HG03571 (cell line): Measurements from ENCODE around the gene ASPHD2.
"Not testable (repeated sequence)": the region's sequence is repeated elsewhere in the genome, so short reads cannot be mapped to it uniquely, and the experiment has no call there.

Source experiments
- ATAC-seq: cut with Tn5 transposase; IDR thresholded peaks from one replicate; pipeline ENCODE4 v1.9.1; 2021; ENCODE audit not compliant: unreplicated experiment

Gene ASPHD2

DNA sequence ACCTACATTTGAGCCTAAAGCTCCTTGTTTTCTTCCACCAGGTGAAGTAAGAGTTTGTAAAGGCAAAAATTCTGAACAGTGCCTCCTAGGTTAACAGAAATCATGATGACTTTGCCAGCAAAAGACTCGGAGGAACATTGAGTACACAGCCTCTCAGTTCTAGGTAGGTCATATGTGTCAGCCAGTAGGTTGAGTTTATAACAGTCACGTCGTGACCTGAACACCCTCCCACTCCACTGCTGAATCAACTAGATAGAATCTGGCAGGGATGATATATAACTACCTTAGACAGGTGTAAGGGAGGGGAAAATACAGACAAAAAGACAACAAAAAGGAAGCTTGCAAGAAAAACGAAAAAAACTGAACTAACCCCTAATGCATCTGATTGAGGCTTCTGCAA lies 12.8 kb upstream of the ASPHD2 start:
- ATAC-seq, result no peak

DNA sequence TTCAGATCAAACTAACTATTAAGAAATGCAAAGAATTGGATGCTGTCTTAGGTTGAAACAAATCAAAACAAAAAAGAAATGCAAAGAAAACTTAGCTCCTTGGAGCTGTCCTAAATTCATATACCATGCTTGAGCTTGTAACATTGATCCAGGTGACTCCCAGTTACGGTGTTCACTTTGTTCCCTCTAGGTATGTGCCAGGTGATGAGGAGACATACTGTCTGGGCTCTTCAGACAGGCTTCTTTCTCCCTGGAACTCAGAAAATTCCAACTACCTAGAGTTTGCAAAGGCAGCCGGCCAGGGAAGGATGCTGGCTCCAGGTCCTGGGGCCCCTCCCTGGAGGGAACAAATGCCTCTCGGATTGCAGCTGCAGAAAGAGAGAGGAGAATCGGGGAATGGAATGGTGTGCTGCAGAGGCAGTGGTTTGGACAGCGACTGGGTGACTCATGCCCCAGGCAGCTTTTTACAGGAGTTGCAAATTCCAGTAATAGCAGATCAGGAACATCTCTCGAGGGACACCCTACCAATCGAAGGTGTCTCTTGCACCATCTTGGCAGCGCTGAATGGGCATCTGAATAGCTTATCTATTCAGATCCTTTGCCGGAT lies 12.3 kb upstream of the ASPHD2 start:
- no peak for ATAC-seq

DNA sequence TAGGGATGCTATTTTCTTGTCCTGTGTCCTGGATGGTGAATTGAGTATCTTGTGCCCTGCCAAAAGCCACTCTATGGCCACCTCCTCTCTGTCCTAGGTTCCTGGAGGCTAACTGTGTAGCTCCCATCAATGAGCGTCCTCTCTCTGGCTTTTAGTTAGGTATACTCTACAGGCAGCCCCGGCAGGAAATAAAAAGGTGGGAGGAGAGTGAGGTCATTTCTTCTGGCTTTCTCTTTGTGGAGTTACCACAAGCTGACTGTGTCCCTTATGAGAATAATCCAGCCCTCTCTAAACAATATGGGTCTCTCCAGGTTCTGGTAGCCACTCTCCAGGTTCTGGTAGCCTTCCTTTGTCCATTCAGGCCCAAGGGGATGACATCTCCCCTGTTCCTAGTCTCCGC lies 11.7 kb upstream of the ASPHD2 start:
- no peak for ATAC-seq

DNA sequence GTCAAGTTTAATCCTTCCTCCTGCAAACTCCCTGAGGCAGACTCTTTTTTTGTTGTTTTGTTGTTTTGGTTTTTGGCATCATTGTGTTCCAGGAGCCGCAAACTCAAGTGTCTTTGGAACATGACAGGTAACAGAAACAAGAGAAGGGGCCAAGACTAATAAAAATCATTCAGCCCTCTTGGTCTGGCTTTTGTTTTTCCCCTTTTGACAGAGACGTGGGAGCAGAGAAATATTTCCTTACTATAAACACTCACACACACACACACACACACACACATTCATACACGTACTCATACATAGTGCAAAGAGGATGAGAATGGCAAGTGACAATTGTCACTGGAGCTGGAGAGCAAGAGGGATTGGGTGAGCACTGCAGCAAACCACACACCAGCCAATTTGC lies 10.4 kb upstream of the ASPHD2 start:
- no peak for ATAC-seq

DNA sequence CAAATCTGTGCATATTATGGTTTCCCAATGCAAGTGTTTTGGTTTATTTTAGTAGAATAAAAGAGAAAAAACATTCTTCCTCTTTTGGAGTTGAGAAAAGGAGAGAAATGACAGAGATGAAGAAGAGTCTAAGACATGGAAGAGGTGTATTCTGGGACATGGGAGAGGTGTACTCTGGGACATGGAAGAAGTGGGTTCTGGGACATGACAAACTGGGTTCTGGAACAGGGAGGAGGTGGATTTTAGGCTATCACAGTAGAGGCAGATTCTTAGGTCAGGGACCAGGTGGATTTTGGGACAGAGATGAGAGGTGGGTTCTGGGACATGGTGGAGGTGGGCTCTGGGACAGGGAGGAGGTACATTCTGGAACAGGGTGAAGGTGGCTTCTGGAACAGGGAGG lies 2.1 kb upstream of the ASPHD2 start:
- no peak for ATAC-seq

DNA sequence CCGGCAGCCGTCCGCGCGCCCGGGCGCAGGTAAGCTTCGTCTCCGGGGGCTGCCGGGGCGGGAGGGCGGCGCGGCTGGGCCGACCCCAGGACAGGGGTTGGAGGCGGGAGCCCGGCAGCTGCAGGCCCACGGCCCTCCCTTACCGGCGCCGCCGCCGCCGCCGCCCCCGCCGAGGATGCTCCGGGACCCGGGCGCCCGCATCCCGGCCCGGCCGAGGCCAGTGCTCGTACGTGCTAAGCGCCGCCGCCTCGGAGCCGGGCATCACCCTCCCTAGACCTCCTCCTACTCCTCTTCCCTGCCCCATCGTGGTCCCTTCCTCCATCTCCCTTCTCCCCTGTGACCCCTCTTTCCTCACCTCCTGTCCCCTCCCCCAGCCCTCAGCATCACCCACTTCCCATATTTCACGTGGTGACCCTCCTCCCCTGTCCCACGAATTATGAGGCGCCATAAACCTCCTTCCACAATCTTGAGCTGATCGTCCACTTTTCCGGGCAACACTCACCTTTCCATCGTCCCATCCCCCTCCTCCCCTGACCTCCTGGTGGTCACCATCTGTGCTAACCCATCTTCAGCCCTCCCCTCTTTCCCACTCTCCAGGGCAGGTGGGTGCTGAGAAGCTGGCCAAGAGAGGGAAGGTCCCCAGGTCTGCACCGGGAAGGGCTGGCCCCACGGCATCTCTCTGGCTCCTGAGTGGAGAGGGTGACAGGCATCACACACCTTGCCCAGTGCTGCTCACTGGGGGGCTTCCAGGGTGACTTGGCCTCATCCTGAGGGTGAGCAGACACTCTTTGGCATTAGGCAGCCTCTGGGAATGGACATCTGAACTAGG lies 612 bp downstream of the ASPHD2 start:
- ATAC-seq, result peak; percentile 1

DNA sequence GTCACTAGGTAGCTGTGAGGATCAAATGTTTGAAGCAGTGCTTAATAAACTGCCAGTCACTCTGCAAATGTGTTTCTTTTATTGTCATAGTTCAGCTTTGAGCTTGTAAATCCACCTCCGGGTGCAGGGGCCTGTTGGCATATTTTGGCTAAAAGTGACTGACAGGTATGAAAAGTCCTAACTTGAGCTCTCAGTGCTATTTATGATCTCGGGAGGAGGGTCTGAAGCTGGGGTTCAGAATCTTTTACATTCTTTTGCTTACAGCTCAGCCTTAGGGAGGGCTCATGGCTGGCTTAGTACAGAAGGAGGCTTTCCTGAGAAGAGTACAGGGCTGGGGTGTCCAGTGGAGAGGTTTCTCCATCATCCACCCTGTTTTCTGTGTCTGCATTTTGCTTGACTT lies 1.5 kb downstream of the ASPHD2 start:
- no peak for ATAC-seq

DNA sequence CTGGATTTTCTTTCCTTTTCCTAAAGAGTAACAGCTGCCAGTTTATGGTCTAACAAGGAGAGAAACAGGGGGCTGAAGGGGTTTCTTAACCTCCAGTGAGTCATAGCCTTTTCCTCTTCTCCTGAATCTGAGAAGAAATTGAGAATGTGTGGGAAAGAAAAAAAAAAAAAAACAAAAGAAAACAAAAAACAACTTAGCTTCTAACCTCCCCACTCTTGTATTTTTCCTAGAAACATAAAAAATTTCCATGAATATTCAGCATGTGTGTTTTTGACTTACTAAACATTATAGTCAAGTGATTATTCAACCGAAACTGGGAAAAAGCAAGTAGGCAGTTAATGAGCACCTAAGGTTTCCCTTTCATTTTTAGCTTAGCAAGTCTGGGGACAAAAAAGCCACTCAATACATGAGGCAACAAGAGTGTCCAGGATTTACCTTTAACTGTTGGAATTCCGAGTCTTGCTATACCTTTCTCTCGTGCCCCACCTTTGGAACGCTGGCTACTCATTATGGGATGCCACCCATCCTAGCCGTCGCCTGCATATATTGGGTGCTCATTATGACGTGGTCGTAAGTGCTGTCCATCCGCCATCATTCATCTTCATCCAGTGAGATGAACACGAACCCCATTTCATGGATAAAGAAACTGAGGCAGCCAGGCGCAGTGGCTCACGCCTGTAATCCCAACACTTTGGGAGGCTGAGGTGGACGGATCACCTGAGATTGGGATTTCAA lies 2.4 kb downstream of the ASPHD2 start:
- no peak for ATAC-seq

DNA sequence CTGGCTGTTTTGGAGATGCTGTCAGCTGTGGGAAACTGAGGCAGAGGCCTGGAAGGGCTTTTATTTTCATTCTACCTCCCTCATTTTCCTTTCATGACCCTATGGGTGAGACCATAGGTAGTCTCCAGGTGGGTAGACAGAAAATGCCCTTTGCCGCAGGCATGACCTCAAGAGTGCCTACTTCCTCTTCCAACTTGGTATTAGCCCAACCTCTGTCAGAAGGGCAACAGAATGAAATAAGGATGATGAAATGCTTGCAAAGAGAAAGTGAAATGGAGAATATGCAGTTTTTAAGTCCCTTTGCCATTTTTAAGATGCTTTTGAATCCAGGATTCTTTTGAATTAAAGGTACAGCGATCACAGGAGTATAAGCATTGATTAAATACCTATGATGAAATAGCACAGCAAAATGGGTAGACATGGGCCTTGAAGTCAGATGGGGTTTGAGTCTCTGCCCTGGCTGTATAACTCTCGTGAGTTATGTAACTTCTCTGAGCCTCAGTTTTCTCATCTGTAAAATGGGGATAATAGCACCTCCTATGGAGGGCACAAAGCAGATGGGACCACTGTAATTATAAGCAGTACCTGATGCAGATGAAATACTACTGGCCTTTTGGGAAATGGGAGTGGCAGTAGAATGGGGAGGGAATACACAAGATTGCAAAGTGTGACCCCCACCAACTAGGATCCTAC lies 3.7 kb downstream of the ASPHD2 start:
- no peak for ATAC-seq

DNA sequence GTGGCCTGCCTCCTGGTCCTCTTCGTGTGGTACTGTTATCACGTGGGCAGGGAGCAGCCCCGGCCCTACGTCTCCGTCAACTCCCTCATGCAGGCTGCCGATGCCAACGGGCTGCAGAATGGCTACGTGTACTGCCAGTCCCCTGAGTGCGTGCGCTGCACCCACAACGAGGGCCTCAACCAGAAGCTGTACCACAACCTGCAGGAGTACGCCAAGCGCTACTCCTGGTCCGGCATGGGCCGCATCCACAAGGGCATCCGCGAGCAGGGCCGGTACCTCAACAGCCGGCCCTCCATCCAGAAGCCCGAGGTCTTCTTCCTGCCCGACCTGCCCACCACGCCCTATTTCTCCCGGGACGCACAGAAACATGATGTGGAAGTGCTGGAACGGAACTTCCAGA lies 4.7 kb downstream of the ASPHD2 start:
- no peak for ATAC-seq

DNA sequence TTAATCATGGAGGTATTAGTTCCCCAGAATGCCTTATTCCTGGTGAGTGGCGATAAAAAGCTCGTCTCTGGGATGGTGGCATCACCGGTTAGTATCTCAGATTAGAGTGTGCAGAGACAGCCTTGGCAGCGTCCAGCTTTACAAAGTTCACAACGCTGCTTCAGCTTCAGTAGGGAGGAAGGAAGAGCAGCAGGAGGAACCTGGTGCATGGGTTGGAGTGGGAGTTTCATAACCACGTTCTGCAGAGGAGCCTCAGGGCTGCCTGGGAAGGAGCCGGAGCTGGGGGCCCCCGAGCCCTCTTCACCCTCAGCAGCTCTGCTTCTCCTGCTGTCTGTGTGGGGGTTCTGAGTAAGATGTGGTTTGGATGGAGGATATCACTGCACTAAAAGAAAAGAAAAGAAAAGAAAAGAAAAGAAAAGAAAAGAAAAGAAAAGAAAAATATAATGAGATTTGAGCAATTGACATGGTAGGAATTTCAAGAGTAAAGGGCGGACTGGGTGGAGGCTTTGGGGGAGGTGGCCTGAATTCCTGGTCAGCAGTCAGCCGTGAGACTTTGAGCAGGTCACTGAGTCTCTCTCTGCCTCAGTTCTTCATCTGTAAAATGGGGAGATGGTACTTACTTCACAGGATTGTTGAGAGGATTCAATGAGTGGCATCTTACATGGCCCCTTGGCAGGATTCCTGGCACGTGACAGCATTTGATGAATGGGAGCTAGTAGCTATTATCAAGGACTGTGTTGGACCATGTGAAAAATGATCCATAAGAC lies 6.5 kb downstream of the ASPHD2 start:
- no peak for ATAC-seq

DNA sequence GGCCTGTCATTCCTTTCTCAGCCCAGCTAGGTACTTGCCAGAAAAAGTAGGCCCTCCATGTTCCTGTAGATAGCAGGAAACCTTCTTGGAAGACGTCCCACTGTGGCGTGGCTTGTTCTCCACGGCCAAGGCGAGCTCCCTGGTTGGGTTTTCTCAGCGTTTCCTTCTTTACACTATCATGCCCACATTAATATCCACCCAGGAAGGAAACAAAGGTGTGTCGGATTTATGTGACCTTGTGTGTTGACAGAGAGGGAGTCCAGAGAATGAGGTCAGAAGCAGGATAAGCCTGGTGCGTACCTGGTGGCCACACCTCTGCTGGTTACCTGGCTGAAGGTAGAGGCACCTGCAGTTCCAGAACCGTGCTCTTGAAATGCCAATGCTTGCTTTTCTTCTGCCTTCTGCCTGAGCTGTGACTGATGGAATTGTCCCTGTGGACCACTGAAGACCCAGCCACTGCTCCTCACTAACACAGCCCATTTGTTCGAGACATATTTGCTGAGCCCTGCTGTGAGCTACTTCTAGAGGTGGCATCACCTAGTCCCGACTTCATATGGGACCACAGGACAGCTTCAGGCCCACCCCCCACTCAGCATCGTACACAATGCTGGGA lies 7.9 kb downstream of the ASPHD2 start:
- ATAC-seq, result no peak

DNA sequence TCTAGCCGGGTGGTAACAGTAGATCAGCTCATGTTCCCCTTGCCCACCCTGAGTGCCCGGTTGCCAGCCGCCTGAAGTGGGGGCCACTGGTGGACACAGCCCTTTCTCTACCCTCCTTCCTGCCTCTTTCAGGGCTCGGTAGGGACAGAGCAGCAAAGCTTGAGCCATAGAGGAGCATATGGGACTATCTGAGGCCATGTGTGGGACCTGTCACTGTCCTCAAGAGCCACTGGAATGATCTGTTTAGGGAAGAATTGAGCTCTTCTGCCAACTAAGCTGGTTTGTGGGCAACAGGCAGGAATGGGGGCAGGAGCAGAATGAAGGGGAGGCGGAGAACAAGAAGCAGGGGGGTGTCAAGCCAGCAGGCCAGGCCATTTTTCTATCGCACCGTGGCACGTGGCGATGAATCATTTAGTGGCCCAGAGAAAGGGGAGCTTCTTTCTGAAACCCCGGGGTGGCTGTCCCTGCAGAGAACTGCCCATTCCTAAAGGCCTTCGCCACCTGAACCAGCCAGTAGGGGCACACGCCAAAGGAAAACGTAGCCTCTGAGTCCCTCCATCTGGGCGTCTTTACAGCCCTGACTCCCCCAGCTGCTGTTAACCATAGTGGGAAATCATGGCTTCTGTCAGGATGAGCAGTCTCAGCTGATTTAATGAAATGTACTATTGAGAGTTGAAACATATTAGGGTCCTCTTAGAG lies 8.8 kb downstream of the ASPHD2 start:
- ATAC-seq, result no peak

DNA sequence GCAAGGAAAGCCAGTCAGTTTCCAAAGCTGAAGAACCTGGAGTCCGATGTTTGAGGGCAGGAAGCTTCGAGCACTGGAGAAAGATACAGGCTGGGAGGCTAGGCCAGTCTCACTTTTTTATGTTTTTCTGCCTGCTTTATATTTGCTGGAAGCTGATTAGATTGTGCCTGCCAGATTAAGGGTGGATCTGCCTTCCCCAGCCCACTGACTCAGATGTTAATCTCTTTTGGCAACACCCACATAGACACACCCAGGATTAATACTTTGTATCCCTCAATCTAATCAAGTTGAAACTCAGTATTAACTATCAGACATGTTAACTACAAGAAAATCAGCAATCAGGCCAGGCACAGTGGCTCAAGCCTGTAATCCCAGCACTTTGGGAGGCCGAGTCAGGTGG lies 9.7 kb downstream of the ASPHD2 start:
- ATAC-seq, result not testable (repeated sequence)

DNA sequence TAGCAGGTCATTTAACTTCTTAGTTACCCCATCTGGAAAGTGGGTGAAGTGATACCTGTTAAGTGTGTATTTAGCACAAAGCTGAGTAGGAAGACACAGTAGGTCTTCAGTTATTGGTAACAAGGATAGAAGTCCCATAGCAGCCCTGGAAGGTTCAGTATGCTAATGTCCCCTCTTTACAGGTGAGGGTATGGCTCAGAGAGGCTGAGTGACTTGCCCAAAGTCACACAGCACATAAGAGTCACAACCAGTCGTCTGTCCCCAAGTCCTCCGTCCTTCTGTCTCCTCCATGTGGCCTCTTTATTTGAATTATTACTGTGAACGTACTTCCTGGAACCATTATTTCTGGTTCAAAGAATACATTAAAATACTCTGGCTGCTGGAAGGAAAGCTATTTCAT lies 10.5 kb downstream of the ASPHD2 start:
- no peak for ATAC-seq

DNA sequence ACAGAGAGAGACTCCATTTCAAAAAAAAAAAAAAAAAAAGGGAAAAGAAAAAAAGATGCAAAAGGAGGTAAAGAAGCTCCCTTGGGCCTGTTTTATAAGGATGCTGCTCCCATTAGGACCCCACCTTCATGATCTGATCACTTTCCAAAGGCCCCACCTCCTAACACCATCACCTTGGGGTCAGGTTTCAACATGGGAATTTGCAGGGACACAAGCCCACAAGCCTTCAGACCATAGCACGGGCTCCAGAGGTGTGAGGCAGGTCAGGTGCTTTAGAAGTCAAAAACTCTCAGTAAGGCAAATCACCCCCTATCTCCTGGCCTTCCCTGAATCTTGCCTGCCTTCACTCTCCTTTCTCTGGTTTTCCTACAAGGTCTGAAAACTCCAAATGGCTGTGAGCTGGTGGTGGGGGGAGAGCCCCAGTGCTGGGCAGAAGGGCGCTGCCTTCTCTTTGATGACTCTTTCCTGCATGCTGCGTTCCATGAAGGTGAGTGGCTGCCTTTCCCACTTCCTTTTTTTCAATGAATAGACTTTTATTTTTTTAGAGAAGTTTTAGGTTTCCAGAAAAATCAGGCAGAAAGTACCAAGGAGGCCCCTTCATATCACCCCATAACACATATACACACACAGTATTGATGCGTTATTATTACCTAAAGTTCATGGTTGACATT lies 13.2 kb downstream of the ASPHD2 start:
- ATAC-seq, result no peak

DNA sequence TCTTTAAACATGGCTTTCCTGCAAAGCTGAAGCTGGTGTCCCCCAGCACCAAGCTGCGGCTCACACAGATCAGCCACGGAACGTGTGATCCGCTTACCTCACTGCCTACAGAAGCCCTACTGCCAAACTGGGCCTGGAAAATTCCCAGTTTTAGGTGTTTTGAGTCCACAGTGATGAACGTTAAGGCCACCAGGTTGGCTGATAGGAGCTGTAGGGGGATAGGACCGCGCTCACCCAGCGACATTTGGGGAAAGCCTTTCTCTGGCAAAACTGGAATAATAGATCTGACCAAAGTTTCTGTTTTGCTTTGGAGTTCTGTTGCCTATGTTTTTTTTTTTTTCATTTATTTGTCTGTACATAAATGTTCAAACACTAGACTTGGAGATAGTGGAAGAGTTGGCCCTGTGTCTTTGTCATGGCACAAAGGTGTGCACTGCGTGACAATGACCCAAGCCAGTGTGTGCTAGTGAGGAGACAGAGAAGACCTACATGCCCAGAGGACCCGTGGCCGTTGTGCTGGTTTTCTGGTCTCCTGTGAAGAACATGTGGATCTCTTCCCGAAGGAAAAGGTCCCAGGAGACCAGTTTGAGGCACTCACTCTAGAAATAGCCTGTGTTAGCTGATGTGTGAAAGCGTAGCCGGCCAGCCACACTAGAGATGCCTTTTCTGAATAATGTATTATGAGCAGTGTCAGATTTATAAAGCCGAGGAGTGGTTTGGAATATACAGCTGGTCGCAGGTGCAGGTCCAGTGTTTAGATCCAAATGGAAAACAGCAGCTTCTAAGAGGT lies 15.0 kb downstream of the ASPHD2 start:
- no peak for ATAC-seq

DNA sequence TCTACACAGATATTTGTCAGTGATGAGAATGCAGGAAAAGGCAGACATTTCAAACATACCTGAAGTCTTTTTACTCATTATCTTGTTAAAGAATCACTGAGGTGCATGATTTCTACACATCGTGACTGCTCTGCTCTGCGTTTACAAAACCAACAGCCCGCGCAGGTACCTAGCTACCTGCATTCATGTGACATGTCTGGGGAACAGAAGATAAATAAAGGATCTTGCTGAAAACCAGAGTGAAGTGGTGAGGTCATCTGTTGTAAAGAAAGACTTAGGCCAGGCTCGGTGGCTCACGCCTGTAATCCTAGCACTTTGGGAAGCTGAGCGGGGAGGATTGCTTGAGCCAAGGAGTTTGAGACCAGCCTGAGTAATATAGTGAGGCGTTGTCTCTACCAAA lies 15.7 kb downstream of the ASPHD2 start:
- no peak for ATAC-seq
